HepG2 (cell line): ENCODE data around the gene KIF25. TPM values are rescaled to one million over a fixed set of nuclear protein-coding genes. Genes with fewer than 3 reads are reported as not detected.
A peak's percentile ranks its signal among the peaks of the same experiment; 100 is the strongest.

ENCODE experiments used
- ARID3A ChIP-seq: IDR thresholded peaks from 2 replicates; pipeline ENCODE4 v1.6.1; 2012; ENCODE audit warnings: low read depth, low read length, improper control_type of control experiment
- HOMEZ ChIP-seq: IDR thresholded peaks from 2 replicates; pipeline ENCODE4 v1.6.1; 2016; ENCODE audit warnings: low read depth
- IKZF4 ChIP-seq: sonication (generic); formaldehyde crosslinking; IDR thresholded peaks from 2 replicates; pipeline ENCODE4 v1.5.1; 2020; ENCODE audit warnings: borderline replicate concordance, mild to moderate bottlenecking, low read depth, missing genetic modification reagents; ENCODE audit errors: not compliant biosample characterization
- JARID2 ChIP-seq: sonication (generic); formaldehyde crosslinking; IDR thresholded peaks from 2 replicates; pipeline ENCODE4 v1.8.1; 2023; ENCODE audit warnings: missing genetic modification reagents, inconsistent platforms; ENCODE audit not compliant: insufficient replicate concordance
- MTF1 ChIP-seq: sonication (generic); formaldehyde crosslinking; IDR thresholded peaks from 2 replicates; pipeline ENCODE4 v1.5.0; 2020; ENCODE audit warnings: missing genetic modification reagents
- NR2F1 ChIP-seq, 2 experiments: fragments of 450-650 bp in 1 of 2; formaldehyde crosslinking in 1 of 2; IDR thresholded peaks; 2 replicates each; pipeline versions ENCODE4 v1.5.0 to v1.6.1; 2016 to 2020; ENCODE audit warnings: mild to moderate bottlenecking in 1 of 2, missing compliant biosample characterization in 1 of 2, missing genetic modification reagents in 1 of 2, moderate library complexity in 1 of 2
- SNRNP70 ChIP-seq: fragments of 200-400 bp; formaldehyde crosslinking; IDR thresholded peaks from 2 replicates; pipeline ENCODE4 v1.6.1; 2017; ENCODE audit warnings: mild to moderate bottlenecking, low read depth, low read length, moderate library complexity
- SP1 ChIP-seq, 2 experiments: fragments of 450-650 bp in 1 of 2; sonication (generic) in 1 of 2; formaldehyde crosslinking in 1 of 2; IDR thresholded peaks; 2 replicates each; pipeline versions ENCODE4 v1.4.0 to v1.6.1; 2016 to 2020; ENCODE audit warnings: missing genetic modification reagents in 1 of 2
- ZBTB43 ChIP-seq: sonication (generic); formaldehyde crosslinking; conservative IDR thresholded peaks from 2 replicates; pipeline ENCODE4 v1.4.0; 2020; ENCODE audit warnings: missing genetic modification reagents
- ZFP91 ChIP-seq: sonication (generic); formaldehyde crosslinking; IDR thresholded peaks from 2 replicates; pipeline ENCODE4 v1.9.0; 2022; ENCODE audit warnings: missing genetic modification reagents, mild to moderate bottlenecking, borderline replicate concordance
- ZNF225 ChIP-seq: sonication (generic); formaldehyde crosslinking; IDR thresholded peaks from 2 replicates; pipeline ENCODE4 v1.4.0; 2020; ENCODE audit warnings: mild to moderate bottlenecking, missing genetic modification reagents
- ZNF446 ChIP-seq: sonication (generic); formaldehyde crosslinking; IDR thresholded peaks from 2 replicates; pipeline ENCODE4 v1.5.0; 2020; ENCODE audit warnings: mild to moderate bottlenecking, missing genetic modification reagents
- ZNF569 ChIP-seq: sonication (generic); formaldehyde crosslinking; IDR thresholded peaks from 2 replicates; pipeline ENCODE4 v1.5.0; 2020; ENCODE audit warnings: mild to moderate bottlenecking, missing genetic modification reagents, moderate library complexity, borderline replicate concordance
- ZNF576 ChIP-seq: sonication (generic); formaldehyde crosslinking; IDR thresholded peaks from 2 replicates; pipeline ENCODE4 v1.4.0; 2020; ENCODE audit warnings: mild to moderate bottlenecking, missing genetic modification reagents
- ZNF670 ChIP-seq: sonication (generic); formaldehyde crosslinking; IDR thresholded peaks from 2 replicates; pipeline ENCODE4 v1.8.0; 2022; ENCODE audit warnings: mild to moderate bottlenecking, missing genetic modification reagents, borderline replicate concordance
- polyA plus RNA-seq, 8 experiments: library from polyadenylated mRNA; depleted of rRNA in 3 of 8; stranded (reverse) in 7 of 8; unstranded in 1 of 8; fragments of >200 nt; fragmentation: Illumina TruSeq in 4 of 8; extraction: Trizol in 4 of 8; gene quantifications; 2 replicates each; pipeline versions ENCODE4 v1.2.1 to v1.2.3, GENCODE V29; 2011 to 2016; ENCODE audit warnings: low read depth in 4 of 8, missing spikeins in 1 of 8, mixed read lengths in 1 of 8; ENCODE audit not compliant: insufficient read depth in 1 of 8
- total RNA-seq, 5 experiments: library from RNA; depleted of rRNA; stranded (reverse); fragments of >200 nt; fragmentation: Illumina TruSeq; extraction: Trizol; gene quantifications; 2 replicates each; pipeline ENCODE4 v1.2.3, GENCODE V29; 2016; ENCODE audit warnings: low read depth in 1 of 5

Gene KIF25
- total and polyA plus RNA-seq, 2 of the 13 experiments (the other 11 are each of a cell fraction or from before 2014, with no cell fraction given), result not detected

- TF ChIP-seq ZNF670 (CRISPR knock-in tag), result no peak
- TF ChIP-seq IKZF4 (CRISPR knock-in tag), result no peak
- TF ChIP-seq SP1 (IDR thresholded peaks at IDR 0.05), result no peak
- no peak for TF ChIP-seq SP1 (CRISPR knock-in tag; IDR thresholded peaks at IDR 0.05)
- TF ChIP-seq ZNF576 (CRISPR knock-in tag), result no peak
- TF ChIP-seq ZFP91 (CRISPR knock-in tag), result peak; percentile 40; the same call in 1 of the 2 replicates
- no peak for TF ChIP-seq ZNF569 (CRISPR knock-in tag)
- TF ChIP-seq ARID3A, result no peak
- peak; percentile 99 for TF ChIP-seq HOMEZ (CRISPR knock-in tag)
- no peak for TF ChIP-seq ZNF446 (CRISPR knock-in tag)
- no peak for TF ChIP-seq SNRNP70
- 0 out of 2 replicates have a peak, but pooled peaks have one; percentile 34 for TF ChIP-seq ZNF225
- no peak for TF ChIP-seq MTF1
- no peak for TF ChIP-seq ZBTB43 (CRISPR knock-in tag)
- TF ChIP-seq NR2F1 (CRISPR knock-in tag; IDR thresholded peaks at IDR 0.05), result peak; percentile 35 to 65; a peak in 1 of 4 replicates
- no peak for TF ChIP-seq JARID2 (CRISPR knock-in tag)
Measured at GRCh38 chr6:167956983-167957492, 40.4 kb upstream of the KIF25 start (continued).
